Naive B cell (primary cell): ENCODE data around the gene SH2D3A. TPM values are rescaled to one million over a fixed set of nuclear protein-coding genes. Genes with fewer than 3 reads are reported as not detected.
A peak's percentile ranks its signal among the peaks of the same experiment; 100 is the strongest.

Experiments used
- ATAC-seq, 2 donors: fragments of 150-1000 bp; cut with Tn5 transposase; 2 replicates each; pipeline ENCODE4 v1.10.0; 2021; ENCODE audit warnings: low read depth in 2 of 2, mild to moderate bottlenecking in 2 of 2, moderate library complexity in 2 of 2
- DNase-seq: peaks from one replicate; pipeline ENCODE4 v3.0.0; 2022
- H3K27ac Mint-ChIP-seq, 6 donors: one replicate each; pipeline ENCODE4 v1.8.0; 2020 to 2022; ENCODE audit warnings: mild to moderate bottlenecking in 6 of 6, mixed read lengths in 6 of 6, moderate library complexity in 5 of 6, inconsistent platforms in 2 of 6
- H3K27me3 Mint-ChIP-seq, 3 donors: one replicate each; pipeline ENCODE4 v1.8.0; 2021 to 2022; ENCODE audit warnings: mixed read lengths in 3 of 3, mild to moderate bottlenecking in 1 of 3
- H3K36me3 Mint-ChIP-seq, 2 donors: one replicate each; pipeline ENCODE4 v1.8.0; 2020 to 2022; ENCODE audit warnings: mixed read lengths in 2 of 2, inconsistent platforms in 1 of 2, mild to moderate bottlenecking in 1 of 2
- H3K4me1 Mint-ChIP-seq, 3 donors: one replicate each; pipeline ENCODE4 v1.8.0; 2020 to 2022; ENCODE audit warnings: mixed read lengths in 3 of 3, inconsistent platforms in 1 of 3, mild to moderate bottlenecking in 1 of 3, moderate library complexity in 1 of 3
- H3K4me3 Mint-ChIP-seq, 8 donors: one replicate each; pipeline ENCODE4 v1.8.0; 2020 to 2022; ENCODE audit warnings: mild to moderate bottlenecking in 8 of 8, mixed read lengths in 8 of 8, moderate library complexity in 8 of 8, inconsistent platforms in 2 of 8
- H3K9me3 Mint-ChIP-seq, 7 donors: one replicate each; pipeline ENCODE4 v1.8.0; 2020 to 2022; ENCODE audit warnings: mixed read lengths in 7 of 7, mild to moderate bottlenecking in 5 of 7, inconsistent platforms in 2 of 7, moderate library complexity in 1 of 7
- polyA plus RNA-seq, 6 donors: library from polyadenylated mRNA; unstranded; fragments of 300-500 nt; fragmentation: Illumina TruSeq; gene quantifications; one replicate each; pipeline ENCODE4 v1.2.3, GENCODE V29; 2021; ENCODE audit warnings: low read depth in 6 of 6

The SH2D3A gene
- polyA plus RNA-seq, 6 donors from 2014 or later: 7.5 to 39.5 (median 22.3) TPM

DNA sequence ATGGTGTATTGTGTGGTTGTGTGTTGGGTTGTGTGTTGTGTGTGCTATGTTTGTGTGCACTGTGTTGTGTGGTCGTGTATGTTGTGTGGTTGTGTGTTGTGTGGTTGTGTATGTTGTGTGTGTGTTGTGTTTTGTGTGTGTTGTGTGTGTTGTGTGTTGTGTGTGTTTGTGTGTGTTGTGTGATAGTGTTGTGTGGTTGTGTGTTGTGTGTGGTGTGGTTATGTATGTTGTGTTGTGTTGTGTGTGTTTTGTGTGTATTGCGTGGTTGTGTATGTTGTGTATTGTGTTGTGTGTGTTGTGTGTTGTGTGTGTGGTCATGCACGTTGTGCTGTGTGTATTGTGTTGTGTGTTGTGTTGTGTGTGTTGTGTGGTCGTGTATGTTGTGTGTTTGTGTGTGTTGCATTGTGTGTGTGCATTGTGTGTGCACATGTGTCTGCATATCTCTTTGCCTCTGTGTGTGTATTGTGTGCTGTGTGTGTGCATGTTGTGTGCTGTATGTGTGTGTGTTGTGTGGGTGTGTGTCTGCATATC lies 49.7 kb downstream of the SH2D3A start:
- Mint-ChIP-seq H3K4me1 (peaks cover 4 to 36% (median 32%) of the 10 kb centered on the region in 3 donors), H3K27ac (peak overlapping the region in 3 of 6 donors; percentile 0 to 93 (median 16)), H3K36me3 (peaks cover 0 to 8% of the 10 kb centered on the region in 2 donors), H3K9me3 (peaks cover 0 to 5% (median 2%) of the 10 kb centered on the region in 7 donors), H3K4me3 (peak overlapping the region in 2 of 8 donors; percentile 38 to 54), H3K27me3 (peaks cover 0 to 18% (median 12%) of the 10 kb centered on the region in 3 donors)
- DNase-seq (no peak), ATAC-seq (no peak)

DNA sequence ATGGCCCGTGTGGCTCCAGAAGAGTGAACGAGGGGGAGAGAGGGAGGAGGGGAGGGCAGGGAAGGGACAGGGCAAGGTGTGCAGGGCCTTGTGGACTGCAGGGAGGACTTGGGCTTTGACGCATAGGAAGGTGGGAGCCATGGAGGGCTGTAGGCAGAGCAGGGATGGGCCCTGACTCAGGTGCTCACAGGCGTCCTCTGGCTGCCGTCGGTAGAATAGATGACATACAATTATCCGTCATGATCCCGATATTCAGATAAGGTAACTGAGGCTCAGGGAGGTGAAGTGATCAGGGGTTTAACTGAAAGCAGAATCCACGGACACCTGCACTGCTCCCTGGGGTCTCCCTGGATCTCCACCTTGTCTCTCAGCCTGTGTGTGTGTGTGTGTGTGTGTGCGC lies 50.2 kb downstream of the SH2D3A start:
- Mint-ChIP-seq H3K36me3 (peaks cover 0 to 8% of the 10 kb centered on the region in 2 donors), H3K27ac (peak overlapping the region in 4 of 6 donors; percentile 0 to 93 (median 82)), H3K9me3 (peaks cover 0 to 5% (median 2%) of the 10 kb centered on the region in 7 donors), H3K4me3 (peak overlapping the region in 1 of 8 donors; percentile 38), H3K27me3 (peaks cover 0 to 19% (median 12%) of the 10 kb centered on the region in 3 donors), H3K4me1 (peaks cover 3 to 35% (median 32%) of the 10 kb centered on the region in 3 donors)
- no peak for DNase-seq
- ATAC-seq: no peak

DNA sequence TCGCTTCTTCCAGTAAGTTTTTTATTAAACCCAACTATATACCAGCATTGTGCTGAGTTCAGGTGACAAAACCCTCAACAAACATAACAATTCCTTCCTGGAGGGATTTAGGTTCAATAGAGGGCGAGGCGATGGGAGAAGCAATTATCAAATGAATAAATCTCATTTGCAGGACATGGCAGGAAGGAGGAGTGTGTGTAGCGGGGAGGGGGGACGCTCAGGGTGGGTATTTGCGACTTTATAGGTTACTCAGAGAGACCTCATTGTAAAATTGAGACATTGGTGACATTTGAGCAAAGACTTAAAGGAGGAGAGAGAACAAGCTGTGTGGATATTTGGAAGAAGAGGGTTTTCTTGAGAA lies 50.6 kb downstream of the SH2D3A start:
- DNase-seq: no peak
- Mint-ChIP-seq H3K27me3 (peaks cover 0 to 21% (median 13%) of the 10 kb centered on the region in 3 donors), H3K4me1 (peaks cover 3 to 30% (median 29%) of the 10 kb centered on the region in 3 donors), H3K27ac (peak overlapping the region in 5 of 6 donors; percentile 0 to 89 (median 68)), H3K36me3 (peaks cover 0 to 8% of the 10 kb centered on the region in 2 donors), H3K4me3 (peak overlapping the region in 1 of 8 donors; percentile 34), H3K9me3 (peaks cover 0 to 5% (median 2%) of the 10 kb centered on the region in 7 donors)
- no peak for ATAC-seq

DNA sequence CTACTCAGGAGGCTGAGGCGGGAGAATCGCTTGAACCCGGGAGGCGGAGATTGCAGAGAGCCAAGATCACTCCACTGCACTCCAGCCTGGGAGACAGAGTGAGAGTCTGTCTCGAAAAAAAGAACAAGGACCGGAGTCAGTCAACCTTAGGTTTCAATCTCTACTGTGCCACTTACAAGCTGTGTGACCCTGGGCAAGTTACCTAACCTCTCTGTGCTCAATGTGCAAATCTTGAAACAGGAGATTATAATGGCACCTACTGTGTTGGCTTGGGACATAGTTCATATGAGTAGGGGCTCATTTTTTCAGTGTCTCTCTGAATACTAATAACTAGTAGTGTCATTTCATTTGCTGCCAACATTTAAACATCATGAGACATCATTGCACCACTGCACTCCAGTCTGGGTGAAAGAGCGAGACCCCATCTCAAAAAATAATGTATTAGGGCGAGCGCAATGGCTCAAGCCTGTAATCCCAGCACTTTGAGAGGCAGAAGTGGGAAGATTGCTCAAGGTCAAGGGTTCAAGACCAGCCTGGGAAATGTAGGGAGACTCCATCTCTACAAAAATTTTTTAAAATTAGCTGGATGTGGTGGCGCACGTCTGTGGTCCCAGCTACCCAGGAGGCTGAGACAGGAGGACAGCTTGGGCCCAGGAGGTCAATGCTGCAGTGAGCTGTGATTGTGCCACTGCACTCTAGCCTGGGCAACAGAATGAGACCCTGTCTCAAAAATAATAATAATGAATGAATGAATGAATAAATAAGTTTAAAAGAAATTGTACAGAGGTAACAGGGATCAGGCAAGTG lies 52.3 kb downstream of the SH2D3A start:
- ATAC-seq: no peak
- H3K4me1 Mint-ChIP-seq: peaks cover 14 to 31% (median 22%) of the 10 kb centered on the region in 3 donors
- H3K27ac Mint-ChIP-seq: peak overlapping the region in 1 of 6 donors; percentile 80
- H3K9me3 Mint-ChIP-seq: peaks cover 0 to 5% (median 2%) of the 10 kb centered on the region in 7 donors
- peaks cover 0 to 15% of the 10 kb centered on the region in 2 donors for H3K36me3 Mint-ChIP-seq
- no peak for DNase-seq
- no peak overlapping the region for H3K4me3 Mint-ChIP-seq
- peaks cover 11 to 37% (median 30%) of the 10 kb centered on the region in 3 donors for H3K27me3 Mint-ChIP-seq

DNA sequence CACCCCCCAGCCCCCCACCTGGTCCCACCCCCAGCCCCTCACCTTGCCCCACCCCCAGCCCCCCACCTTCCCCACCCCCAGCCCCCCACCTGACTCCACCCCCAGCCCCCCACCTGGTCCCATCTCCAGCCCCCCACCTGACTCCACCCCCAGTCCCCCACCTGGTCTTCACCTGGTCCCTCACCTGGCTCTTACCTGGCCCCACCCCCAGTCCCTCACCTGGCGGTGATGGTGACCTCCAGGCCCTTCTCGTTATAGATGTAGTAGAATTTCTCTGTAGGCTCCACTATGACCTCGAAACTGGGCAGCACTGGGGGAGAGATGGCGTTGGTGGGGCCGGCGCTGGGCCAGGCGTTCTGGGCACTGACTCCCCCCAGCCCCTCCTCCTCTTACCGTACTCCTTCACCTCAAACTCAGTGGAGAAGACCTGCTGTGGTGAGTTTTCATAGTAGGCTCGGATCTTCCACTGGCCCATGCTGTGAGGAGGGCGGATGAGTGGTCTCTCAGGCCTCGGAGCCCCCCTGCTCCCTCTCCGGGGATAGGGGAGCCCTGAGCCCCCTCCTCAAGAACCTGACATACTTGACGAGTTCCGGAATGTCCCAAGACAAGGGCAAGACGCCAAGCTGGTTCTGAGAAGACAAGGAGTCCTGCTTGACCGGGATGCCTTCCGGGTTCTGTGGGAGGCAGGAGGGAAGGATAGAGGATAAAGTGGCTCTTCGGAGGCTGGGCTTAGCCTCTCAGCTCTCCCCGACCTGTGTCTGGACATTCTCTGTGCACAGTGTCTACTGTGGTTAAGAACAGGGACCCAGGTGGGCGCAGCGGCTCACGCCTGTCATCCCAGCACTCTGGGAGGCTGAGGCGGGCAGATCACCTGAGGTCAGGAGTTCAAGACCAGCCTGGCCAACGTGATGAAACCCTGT lies 53.2 kb downstream of the SH2D3A start:
- peaks cover 15 to 31% (median 20%) of the 10 kb centered on the region in 3 donors for H3K4me1 Mint-ChIP-seq
- no peak overlapping the region for H3K27ac Mint-ChIP-seq
- peaks cover 11 to 47% (median 39%) of the 10 kb centered on the region in 3 donors for H3K27me3 Mint-ChIP-seq
- peaks cover 0 to 5% (median 2%) of the 10 kb centered on the region in 7 donors for H3K9me3 Mint-ChIP-seq
- DNase-seq: no peak
- H3K36me3 Mint-ChIP-seq: peaks cover 0 to 21% of the 10 kb centered on the region in 2 donors
- no peak overlapping the region for H3K4me3 Mint-ChIP-seq
- ATAC-seq: no peak

DNA sequence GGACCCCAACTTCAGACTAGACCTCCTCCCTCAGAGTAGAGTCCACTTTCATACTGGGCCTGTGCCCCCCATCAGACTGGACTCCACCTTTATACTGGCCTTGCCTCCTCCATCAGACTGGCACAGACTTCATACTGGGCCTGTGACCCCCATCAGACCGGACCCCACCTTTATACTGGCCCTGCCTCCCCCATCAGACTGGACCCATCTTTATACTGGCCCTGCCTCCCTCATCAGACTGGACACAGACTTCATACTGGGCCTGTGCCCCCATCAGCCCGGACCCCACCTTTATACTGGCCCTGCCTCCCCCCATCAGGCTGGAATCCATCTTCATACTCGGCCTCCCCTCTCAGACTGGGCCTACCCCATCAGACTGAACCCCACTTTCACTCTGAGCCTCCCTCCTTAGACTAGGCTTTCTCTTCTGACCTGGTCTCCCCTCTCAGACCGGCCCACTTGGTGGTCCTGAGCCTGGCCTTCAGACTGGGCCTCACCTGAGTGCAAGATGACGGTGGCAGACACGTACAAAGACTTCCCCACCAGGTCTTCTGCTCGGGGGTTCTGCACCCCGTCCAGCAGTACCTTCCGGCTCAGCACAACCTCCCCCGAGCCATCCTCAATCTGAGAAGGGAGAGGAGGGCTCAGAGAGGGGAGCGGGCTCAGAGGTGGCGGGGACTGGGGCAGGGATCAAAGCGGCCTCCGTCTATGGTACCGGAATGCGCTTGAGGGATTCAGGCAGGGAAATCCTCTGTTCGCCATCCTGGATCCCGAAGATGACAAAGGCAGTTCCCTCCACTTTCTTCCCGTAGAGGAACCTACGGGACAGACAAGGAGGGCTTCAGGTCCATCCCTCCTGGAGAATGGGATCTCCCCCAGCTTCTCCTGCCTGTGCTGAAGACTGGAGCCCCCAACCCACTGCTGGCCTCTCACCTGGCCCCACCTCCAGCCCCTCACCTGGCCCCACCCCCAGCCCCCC lies 54.3 kb downstream of the SH2D3A start:
- Mint-ChIP-seq H3K36me3 (peaks cover 0 to 27% of the 10 kb centered on the region in 2 donors), H3K27ac (peak overlapping the region in 1 of 6 donors; percentile 8), H3K4me3 (peak overlapping the region in 1 of 8 donors; percentile 47)

DNA sequence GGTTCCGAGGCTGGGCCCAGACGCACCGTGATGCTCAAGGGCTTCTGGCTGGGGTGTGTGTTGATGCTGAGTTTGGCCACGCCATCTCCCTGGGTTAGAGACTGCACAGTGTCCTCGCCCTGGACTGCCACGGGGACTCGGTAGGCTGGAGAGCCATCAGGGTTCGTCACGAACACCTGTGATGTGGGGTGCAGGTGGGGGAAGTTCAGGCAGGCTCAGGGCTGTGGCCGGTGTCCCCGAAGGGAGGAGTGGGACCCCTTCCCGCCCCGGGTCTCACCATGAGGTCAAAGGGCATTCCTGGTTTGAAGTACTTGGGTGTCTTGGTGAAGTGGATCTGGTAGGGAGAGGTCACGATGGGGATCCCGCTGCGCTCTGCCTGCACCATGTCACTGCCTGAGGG lies 55.0 kb downstream of the SH2D3A start:
- H3K27me3 Mint-ChIP-seq: peaks cover 11 to 60% (median 49%) of the 10 kb centered on the region in 3 donors
- H3K4me3 Mint-ChIP-seq: no peak overlapping the region
- H3K9me3 Mint-ChIP-seq: peaks cover 0 to 3% (median 0%) of the 10 kb centered on the region in 7 donors
- H3K4me1 Mint-ChIP-seq: peaks cover 14 to 24% (median 15%) of the 10 kb centered on the region in 3 donors
- DNase-seq (no peak), ATAC-seq (no peak)
- H3K36me3 Mint-ChIP-seq: peaks cover 0 to 21% of the 10 kb centered on the region in 2 donors
- no peak overlapping the region for H3K27ac Mint-ChIP-seq

More for the DNA sequence above, 54.3 kb downstream of the SH2D3A start:
- Mint-ChIP-seq H3K27me3 (peaks cover 11 to 57% (median 50%) of the 10 kb centered on the region in 3 donors), H3K9me3 (peaks cover 0 to 5% (median 2%) of the 10 kb centered on the region in 7 donors), H3K4me1 (peaks cover 17 to 31% (median 20%) of the 10 kb centered on the region in 3 donors)
- DNase-seq (no peak), ATAC-seq (no peak)

DNA sequence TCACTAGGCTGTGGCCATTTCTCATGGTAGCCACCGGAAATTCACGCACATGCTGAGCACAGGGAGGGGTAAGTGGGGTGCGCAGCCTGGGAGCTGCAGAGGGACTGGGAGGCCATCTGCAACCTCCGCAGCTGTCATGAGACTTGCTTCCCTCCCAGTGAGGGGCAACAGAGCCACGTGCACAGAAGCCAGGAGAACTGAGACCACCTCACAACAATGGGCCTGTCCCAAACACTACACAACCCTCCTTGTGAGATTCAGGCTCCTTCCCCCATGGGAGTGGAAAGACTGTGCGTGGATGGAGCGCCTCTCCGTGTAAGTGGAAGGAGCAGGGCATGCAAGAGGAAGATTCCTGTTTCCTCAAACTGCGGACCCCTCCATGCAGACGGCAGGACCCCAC lies 55.6 kb downstream of the SH2D3A start:
- no peak for DNase-seq
- no peak for ATAC-seq
- Mint-ChIP-seq H3K36me3 (peaks cover 0 to 18% of the 10 kb centered on the region in 2 donors), H3K4me3 (peak overlapping the region in 1 of 8 donors; percentile 30), H3K4me1 (peaks cover 13 to 20% (median 14%) of the 10 kb centered on the region in 3 donors), H3K27ac (no peak overlapping the region), H3K9me3 (peaks cover 0 to under 1% (median 0%) of the 10 kb centered on the region in 7 donors), H3K27me3 (peaks cover 11 to 56% (median 43%) of the 10 kb centered on the region in 3 donors)

DNA sequence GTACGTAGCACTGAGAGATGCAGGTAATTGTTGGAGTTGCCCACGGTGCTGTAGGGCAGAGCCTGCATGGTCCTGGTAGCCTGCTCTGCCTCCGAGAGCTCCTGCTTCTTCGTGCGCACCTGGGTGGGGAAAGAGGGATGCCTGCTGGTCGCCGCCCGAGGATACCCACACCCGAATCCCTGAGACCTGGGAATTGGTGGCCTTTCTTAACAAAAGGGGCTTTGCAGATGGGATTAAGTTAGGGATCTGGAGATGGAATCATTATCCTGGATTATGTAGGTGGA lies 56.2 kb downstream of the SH2D3A start:
- H3K36me3 Mint-ChIP-seq: peaks cover 0 to 18% of the 10 kb centered on the region in 2 donors
- H3K27me3 Mint-ChIP-seq: peaks cover 11 to 52% (median 43%) of the 10 kb centered on the region in 3 donors
- peak overlapping the region in 1 of 8 donors; percentile 39 for H3K4me3 Mint-ChIP-seq
- ATAC-seq: no peak
- peaks cover 13 to 17% (median 14%) of the 10 kb centered on the region in 3 donors for H3K4me1 Mint-ChIP-seq
- no peak for DNase-seq
- peak overlapping the region in 1 of 6 donors; percentile 47 for H3K27ac Mint-ChIP-seq
- H3K9me3 Mint-ChIP-seq: no peaks in the 10 kb centered on the region

DNA sequence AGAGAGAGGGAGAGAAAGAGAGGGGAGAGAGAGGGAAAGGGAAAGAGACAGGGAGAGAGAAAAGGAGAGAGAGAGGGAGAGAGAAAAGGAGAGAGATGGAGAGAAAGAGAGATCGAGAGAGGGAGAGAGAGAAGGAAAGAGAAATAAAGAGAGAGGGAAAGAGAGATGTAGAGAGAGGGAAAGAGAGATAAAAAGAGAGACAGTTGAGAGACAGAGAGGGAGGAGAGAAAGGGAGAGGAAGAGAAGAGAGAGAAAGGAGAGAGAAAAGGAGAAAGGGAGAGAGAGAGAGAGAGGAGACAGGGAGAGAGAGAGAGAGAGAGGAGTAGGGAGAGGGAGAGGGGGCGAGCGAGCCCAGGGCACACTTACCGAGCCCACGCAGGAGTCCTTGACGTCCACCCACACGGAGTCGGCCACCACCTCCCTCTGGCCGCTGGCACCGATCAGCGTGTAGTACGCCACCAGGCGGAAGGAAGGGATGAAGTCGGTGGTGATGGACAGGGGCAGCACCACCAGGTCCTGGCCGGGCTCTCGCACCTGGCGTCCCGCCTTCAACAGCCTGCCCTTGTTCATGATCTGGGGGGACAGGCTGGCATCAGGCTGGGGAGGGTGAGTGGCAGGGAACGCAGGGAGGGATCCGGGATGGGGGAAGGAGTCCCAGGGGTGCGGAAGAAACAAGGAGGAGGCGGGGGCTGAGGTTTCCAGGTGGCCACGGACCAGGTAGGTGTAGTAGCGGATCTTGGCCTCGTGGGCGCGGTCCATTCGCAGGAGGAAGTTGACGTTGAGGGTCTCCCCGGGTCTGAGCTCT lies 56.8 kb downstream of the SH2D3A start:
- Mint-ChIP-seq H3K27ac (peak overlapping the region in 2 of 6 donors; percentile 15 to 77), H3K36me3 (peaks cover 0 to 18% of the 10 kb centered on the region in 2 donors), H3K4me1 (peaks cover 13 to 17% (median 14%) of the 10 kb centered on the region in 3 donors), H3K4me3 (peak overlapping the region in 3 of 8 donors; percentile 14 to 78 (median 39)), H3K9me3 (no peaks in the 10 kb centered on the region), H3K27me3 (peaks cover 11 to 52% (median 43%) of the 10 kb centered on the region in 3 donors)
- DNase-seq (no peak), ATAC-seq (no peak)

DNA sequence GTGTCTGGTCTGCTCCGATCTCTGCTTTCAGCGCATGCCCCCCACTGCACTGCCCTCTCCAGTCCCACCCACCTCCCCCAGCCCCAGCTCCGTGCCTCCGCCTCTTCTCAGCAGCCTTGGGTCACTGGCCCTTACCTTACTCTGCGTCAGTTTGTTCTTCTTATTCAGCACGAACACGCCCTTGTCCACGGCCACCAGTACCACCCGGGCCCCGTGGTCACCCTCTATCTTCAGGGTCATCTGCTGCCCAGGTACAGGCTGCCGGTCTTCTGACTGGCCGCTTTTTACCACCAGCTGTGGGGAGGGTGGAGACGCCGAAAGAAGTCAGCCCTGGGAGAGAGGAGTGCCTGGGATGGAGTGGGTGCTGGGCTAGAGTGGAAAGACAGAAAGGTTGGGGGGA lies 57.7 kb downstream of the SH2D3A start:
- Mint-ChIP-seq H3K36me3 (peaks cover 0 to 18% of the 10 kb centered on the region in 2 donors), H3K4me1 (peaks cover 13 to 17% (median 14%) of the 10 kb centered on the region in 3 donors), H3K27me3 (peaks cover 11 to 52% (median 43%) of the 10 kb centered on the region in 3 donors), H3K4me3 (no peak overlapping the region), H3K9me3 (no peaks in the 10 kb centered on the region), H3K27ac (no peak overlapping the region)
- DNase-seq (no peak), ATAC-seq (no peak)
